HEK293T (cell line): ENCODE data around the gene TSEN54.

Experiments
- FOXK2 ChIP-seq: fragments of 450-650 bp; IDR thresholded peaks from 2 replicates; pipeline ENCODE4 v1.6.1; 2016; ENCODE audit warnings: mild to moderate bottlenecking
- FOXM1 ChIP-seq: fragments of 450-650 bp; IDR thresholded peaks from 2 replicates; pipeline ENCODE4 v1.6.1; 2017; ENCODE audit warnings: mild to moderate bottlenecking, borderline replicate concordance
- HDGF ChIP-seq: fragments of 450-650 bp; IDR thresholded peaks from 2 replicates; pipeline ENCODE4 v1.6.1; 2017; ENCODE audit warnings: antibody characterized with exemption, borderline replicate concordance
- L3MBTL2 ChIP-seq: fragments of 450-650 bp; conservative IDR thresholded peaks from 2 replicates; pipeline ENCODE4 v1.6.1; 2016; ENCODE audit warnings: mild to moderate bottlenecking

GRCh38 chr17:75503337-75503950, 12.9 kb upstream of the TSEN54 start:
- TF ChIP-seq FOXM1 = no peak
- TF ChIP-seq HDGF = no peak
- no peak for TF ChIP-seq FOXK2
- no peak for TF ChIP-seq L3MBTL2
